ENCODE data around the gene OR2A42.
"Not testable (repeated sequence)": the region's sequence is repeated elsewhere in the genome, so short reads cannot be mapped to it uniquely, and the experiment has no call there.

OR2A42 gene

GRCh38 chr7:144183166-144183565, 56.2 kb downstream of the OR2A42 start, which contains the start of gene CTAGE4:
CTAGE4 (plus strand) TSS chr7:144183466; CDS start chr7:144183504, 38 bp downstream.
- H3K9me3 ChIP-seq (ENCODE audit: control insufficient read depth, low read depth, low read length); H3K9ac ChIP-seq (ENCODE audit: low read length); H3K27ac ChIP-seq (ENCODE audit: low read length); H3K4me3 ChIP-seq (ENCODE audit: low read length); H3K4me1 ChIP-seq (ENCODE audit: control insufficient read depth, low read depth, low read length); H3K27me3 ChIP-seq (ENCODE audit: control insufficient read depth, insufficient read depth, low read length); H3K36me3 ChIP-seq (ENCODE audit: control insufficient read depth, low read depth, low read length): not testable (repeated sequence)

DNA sequence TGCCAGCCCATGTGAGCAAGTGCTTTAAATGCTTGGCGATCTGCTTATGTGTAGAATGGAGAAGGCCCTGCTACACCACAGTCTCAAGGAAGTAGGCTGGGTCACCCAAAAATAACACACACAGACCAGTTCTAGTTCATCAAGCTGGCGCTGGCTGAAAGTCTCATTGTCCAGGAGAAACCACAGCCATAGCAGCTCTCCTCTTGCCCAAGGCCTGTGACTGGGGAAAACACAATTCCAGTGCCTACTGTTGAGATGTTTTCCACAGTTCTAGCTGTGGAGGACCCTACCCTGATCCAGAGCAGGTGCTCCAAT, 60.3 kb downstream of the OR2A42 start:
- H3K4me1 ChIP-seq (ENCODE audit: control insufficient read depth, low read depth, low read length); H3K9me3 ChIP-seq (ENCODE audit: control insufficient read depth, low read depth, low read length); H3K36me3 ChIP-seq (ENCODE audit: control insufficient read depth, low read depth, low read length); H3K9ac ChIP-seq (ENCODE audit: low read length); H3K27ac ChIP-seq (ENCODE audit: low read length); H3K27me3 ChIP-seq (ENCODE audit: control insufficient read depth, insufficient read depth, low read length); H3K4me3 ChIP-seq (ENCODE audit: low read length): not testable (repeated sequence)

- not testable (repeated sequence) for H3K4me3 ChIP-seq (ENCODE audit: low read length); H3K4me1 ChIP-seq (ENCODE audit: control insufficient read depth, low read depth, low read length); H3K9ac ChIP-seq (ENCODE audit: low read length); H3K9me3 ChIP-seq (ENCODE audit: control insufficient read depth, low read depth, low read length); H3K27ac ChIP-seq (ENCODE audit: low read length); H3K27me3 ChIP-seq (ENCODE audit: control insufficient read depth, insufficient read depth, low read length); H3K36me3 ChIP-seq (ENCODE audit: control insufficient read depth, low read depth, low read length)
Measured at GRCh38 chr7:144178380-144179164, 60.8 kb downstream of the OR2A42 start.
